ENCODE results near the gene ARSG. TPM values are rescaled to one million over a fixed set of nuclear protein-coding genes. Genes with fewer than 3 reads are reported as not detected.
A peak's percentile ranks its signal among the peaks of the same experiment; 100 is the strongest.
"Not testable (repeated sequence)": the region's sequence is repeated elsewhere in the genome, so short reads cannot be mapped to it uniquely, and the experiment has no call there.

ARSG gene
- total and polyA plus RNA-seq, 2 of the 13 experiments (the other 11 are each of a cell fraction or from before 2014, with no cell fraction given) = 3.7 to 15.2 TPM

GRCh38 chr17:68262467-68262866 is 28.8 kb upstream of the ARSG start:
- BruUV-seq (replicated peaks); ATAC-seq; H3K27ac ChIP-seq (ENCODE audit: extremely low read length, insufficient read depth, low read length); H3K4me2 ChIP-seq (ENCODE audit: low read depth, low read length); intact Hi-C loops (cut with micrococcal nuclease; ENCODE audit: unreplicated experiment); H4K20me1 ChIP-seq (ENCODE audit: insufficient read depth, low read length); FAIRE-seq; H2AFZ ChIP-seq (ENCODE audit: low read length); H3K9me3 ChIP-seq (ENCODE audit: low read length); DNase-seq (ENCODE audit: low spot score); POLR2A ChIA-PET; H3K9ac ChIP-seq (ENCODE audit: insufficient read depth, low read depth, low read length); H3K27me3 ChIP-seq (ENCODE audit: control insufficient read depth in 1 of 2, insufficient read depth in 2 of 2, low read length in 2 of 2); H3K79me2 ChIP-seq (ENCODE audit: insufficient read depth, low read length); H3K4me3 ChIP-seq (replicated peaks in 1 of 3; ENCODE audit: insufficient read depth in 1 of 3, low read depth in 2 of 3, low read length in 3 of 3); H3K36me3 ChIP-seq (replicated peaks in 1 of 2; ENCODE audit: control insufficient read depth in 1 of 2, insufficient read depth in 2 of 2, low read length in 2 of 2): not testable (repeated sequence)
- CTCF ChIA-PET (ENCODE audit: low intra/inter-chr PET ratio, low total read pairs) = interaction anchor here (0.9 to 2.8 kb wide), 5 partner anchors 121 to 201 kb away, joined by 3 to 49 read pairs (median 14); no protein-coding TSS in a partner anchor
- peaks cover 26% of the 10 kb centered on the region for H3K4me1 ChIP-seq (ENCODE audit: insufficient read depth, low read length)
- in situ Hi-C loops (cut with HindIII; ENCODE audit: extremely low pct_ligation_motif_present, low pct_unique_long_range_greater_than_20kb) = loop anchor here (5.0 kb wide), 1 partner anchor 170 kb away; no protein-coding TSS in a partner anchor
- TF ChIP-seq KDM2A (CRISPR knock-in tag; IDR thresholded peaks at IDR 0.05; ENCODE audit: borderline replicate concordance, low read depth) = 0 out of 2 replicates have a peak, but pooled peaks have one; percentile 1
- WGBS (ENCODE audit: low lambda C conversion rate) = 48% methylated on average over 2 of the region's 2 CpGs

DNA sequence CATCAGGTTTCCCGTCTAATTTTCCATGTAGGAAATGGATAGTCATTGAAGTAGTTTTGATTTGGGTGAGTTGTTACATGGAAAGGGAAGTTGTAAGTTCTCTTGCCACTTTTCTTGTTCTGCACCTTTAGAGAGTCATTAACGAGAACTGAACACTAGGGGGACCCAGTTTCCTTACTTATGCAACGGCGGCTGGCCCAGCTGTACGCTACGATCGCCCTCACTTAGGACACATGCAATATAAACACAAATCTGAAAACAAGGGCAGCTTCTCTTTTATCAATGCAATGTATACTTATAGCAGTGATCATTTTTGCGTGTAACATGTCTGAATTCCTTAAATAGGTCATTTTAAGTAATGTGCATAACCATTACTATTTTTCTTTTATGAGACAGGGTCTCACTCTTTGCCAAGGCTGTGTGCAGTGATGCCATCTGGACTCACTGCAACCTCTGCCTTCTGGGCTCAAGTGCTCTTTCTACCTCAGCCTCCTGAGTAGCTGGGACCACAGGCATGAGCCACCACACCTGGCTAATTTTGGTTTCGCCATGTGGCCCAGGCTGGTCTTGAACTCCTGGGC is 28.1 kb upstream of the ARSG start:
- H3K9ac ChIP-seq (ENCODE audit: insufficient read depth, low read depth, low read length); H3K27me3 ChIP-seq (ENCODE audit: control insufficient read depth in 1 of 2, insufficient read depth in 2 of 2, low read length in 2 of 2); H4K20me1 ChIP-seq (ENCODE audit: insufficient read depth, low read length); POLR2A ChIA-PET; H3K36me3 ChIP-seq (replicated peaks in 1 of 2; ENCODE audit: control insufficient read depth in 1 of 2, insufficient read depth in 2 of 2, low read length in 2 of 2); H3K27ac ChIP-seq (ENCODE audit: extremely low read length, insufficient read depth, low read length); H3K9me3 ChIP-seq (ENCODE audit: low read length); H2AFZ ChIP-seq (ENCODE audit: low read length); BruUV-seq (replicated peaks); H3K79me2 ChIP-seq (ENCODE audit: insufficient read depth, low read length): not testable (repeated sequence)
- DNase-seq (ENCODE audit: low spot score) (peak; percentile 32), ATAC-seq (peak; percentile 81), FAIRE-seq (peak; percentile 87)
- CTCF ChIA-PET (ENCODE audit: low intra/inter-chr PET ratio, low total read pairs) = interaction anchor here (0.9 to 2.8 kb wide), 5 partner anchors 120 to 200 kb away, joined by 3 to 49 read pairs (median 14); no protein-coding TSS in a partner anchor
- Histone ChIP-seq H3K4me2 (ENCODE audit: low read depth, low read length) (peak overlapping the region; percentile 40), H3K4me1 (ENCODE audit: insufficient read depth, low read length) (peaks cover 26% of the 10 kb centered on the region), H3K4me3 (replicated peaks in 1 of 3; ENCODE audit: insufficient read depth in 1 of 3, low read depth in 2 of 3, low read length in 3 of 3) (0 out of 6 replicates have a peak overlapping the region, but pooled peaks of 1 of the 3 experiments have one; percentile 1)
- in situ Hi-C loops (cut with HindIII; ENCODE audit: extremely low pct_ligation_motif_present, low pct_unique_long_range_greater_than_20kb) = loop anchor here (5.0 kb wide), 1 partner anchor 169 kb away; no protein-coding TSS in a partner anchor
- WGBS (ENCODE audit: low lambda C conversion rate) = 12% methylated on average over 9 of the region's 9 CpGs
- intact Hi-C loops (cut with micrococcal nuclease; ENCODE audit: unreplicated experiment) = loop anchor here (1.0 kb wide), 1 partner anchor 173 kb away; no protein-coding TSS in a partner anchor
- TF ChIP-seq ZNF687 (CRISPR knock-in tag; IDR thresholded peaks at IDR 0.05) = peak; percentile 32; the same call in 1 of the 2 replicates
- 0 out of 2 replicates have a peak, but pooled peaks have one; percentile 49 for TF ChIP-seq ZFP90 (CRISPR knock-in tag; IDR thresholded peaks at IDR 0.05; ENCODE audit: borderline replicate concordance)
- TF ChIP-seq ZMYM4 (CRISPR knock-in tag; IDR thresholded peaks at IDR 0.05) = 0 out of 2 replicates have a peak, but pooled peaks have one; percentile 28
- TF ChIP-seq, protein P1, sequence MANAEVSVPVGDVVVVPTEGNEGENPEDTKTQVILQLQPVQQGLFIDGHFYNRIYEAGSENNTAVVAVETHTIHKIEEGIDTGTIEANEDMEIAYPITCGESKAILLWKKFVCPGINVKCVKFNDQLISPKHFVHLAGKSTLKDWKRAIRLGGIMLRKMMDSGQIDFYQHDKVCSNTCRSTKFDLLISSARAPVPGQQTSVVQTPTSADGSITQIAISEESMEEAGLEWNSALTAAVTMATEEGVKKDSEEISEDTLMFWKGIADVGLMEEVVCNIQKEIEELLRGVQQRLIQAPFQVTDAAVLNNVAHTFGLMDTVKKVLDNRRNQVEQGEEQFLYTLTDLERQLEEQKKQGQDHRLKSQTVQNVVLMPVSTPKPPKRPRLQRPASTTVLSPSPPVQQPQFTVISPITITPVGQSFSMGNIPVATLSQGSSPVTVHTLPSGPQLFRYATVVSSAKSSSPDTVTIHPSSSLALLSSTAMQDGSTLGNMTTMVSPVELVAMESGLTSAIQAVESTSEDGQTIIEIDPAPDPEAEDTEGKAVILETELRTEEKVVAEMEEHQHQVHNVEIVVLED (CRISPR knock-in tag; IDR thresholded peaks at IDR 0.05; ENCODE audit: borderline replicate concordance) = peak; percentile 30; the same call in 1 of the 2 replicates
- TF ChIP-seq SP4 (CRISPR knock-in tag; IDR thresholded peaks at IDR 0.05) = 0 out of 2 replicates have a peak, but pooled peaks have one; percentile 22
- TF ChIP-seq, protein P2, sequence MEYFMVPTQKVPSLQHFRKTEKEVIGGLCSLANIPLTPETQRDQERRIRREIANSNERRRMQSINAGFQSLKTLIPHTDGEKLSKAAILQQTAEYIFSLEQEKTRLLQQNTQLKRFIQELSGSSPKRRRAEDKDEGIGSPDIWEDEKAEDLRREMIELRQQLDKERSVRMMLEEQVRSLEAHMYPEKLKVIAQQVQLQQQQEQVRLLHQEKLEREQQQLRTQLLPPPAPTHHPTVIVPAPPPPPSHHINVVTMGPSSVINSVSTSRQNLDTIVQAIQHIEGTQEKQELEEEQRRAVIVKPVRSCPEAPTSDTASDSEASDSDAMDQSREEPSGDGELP (IDR thresholded peaks at IDR 0.05; ENCODE audit: borderline replicate concordance, low read depth) = peak; percentile 81
- 0 out of 2 replicates have a peak, but pooled peaks have one; percentile 26 for TF ChIP-seq ZNF136 (CRISPR knock-in tag; IDR thresholded peaks at IDR 0.05; ENCODE audit: low read depth)
